Lower leg skin (tissue), 4 donors: ENCODE results near the gene AMBRA1. TPM values are rescaled to one million over a fixed set of nuclear protein-coding genes. Genes with fewer than 3 reads are reported as not detected.

Source experiments
- DNase-seq, 2 donors: peaks; one replicate each; pipeline ENCODE4 v3.0.0-alpha.2; 2019; ENCODE audit warnings: low spot score in 2 of 2
- H3K4me3 ChIP-seq: fragments of 200-600 bp; sonication (generic); 2 replicates; pipeline ENCODE4 v1.5.1; 2017; ENCODE audit warnings: mild to moderate bottlenecking, low read depth; ENCODE audit not compliant: poor library complexity, severe bottlenecking
- CTCF ChIP-seq, 3 donors: fragments of 450-650 bp; IDR thresholded peaks; one replicate each; pipeline ENCODE4 v1.5.1; 2016; ENCODE audit warnings: antibody characterized with exemption in 3 of 3, mild to moderate bottlenecking in 3 of 3, moderate library complexity in 2 of 3
- POLR2A ChIP-seq, 2 donors: fragments of 450-650 bp; IDR thresholded peaks; one replicate each; pipeline ENCODE4 v1.6.1; 2016 to 2017; ENCODE audit warnings: antibody characterized with exemption in 2 of 2, mild to moderate bottlenecking in 1 of 2, moderate library complexity in 1 of 2
- WGBS, 2 donors: methylation state at CpG; one replicate each; pipeline ENCODE4 v1.1.5; 2018; 5-methylcytosine and 5-hydroxymethylcytosine counted together
- intact Hi-C: fragments of 100-400 bp; cut with DNase I; formaldehyde crosslinking; loops from one replicate; pipeline ENCODE4 v1.15.0; 2023; ENCODE audit warnings: low total_unique reads
- total RNA-seq, 4 donors: library from RNA; depleted of rRNA; stranded (reverse); fragments of >200 nt; gene quantifications; one replicate each; pipeline ENCODE4 v1.1.0, GENCODE V29; 2016

The AMBRA1 gene
- total RNA-seq, 4 donors from 2014 or later = 31.5 to 67.5 (median 36.2) TPM

- intact Hi-C loops = no loop called here
- WGBS, 2 donors = 82 to 90% methylated on average over 6 of the region's 6 CpGs
- H3K4me3 ChIP-seq = no peak overlapping the region
- no peak for DNase-seq
- TF ChIP-seq CTCF (IDR thresholded peaks at IDR 0.05) (no peak), POLR2A (IDR thresholded peaks at IDR 0.05) (no peak)
Measured at GRCh38 chr11:46529928-46530574, 63.8 kb downstream of the AMBRA1 start.

- 53 to 56% methylated on average over 4 of the region's 4 CpGs for WGBS, 2 donors
- TF ChIP-seq POLR2A (IDR thresholded peaks at IDR 0.05) (no peak), CTCF (IDR thresholded peaks at IDR 0.05) (peak in 1 of 3 donors; percentile 47)
- intact Hi-C loops = no loop called here
- no peak overlapping the region for H3K4me3 ChIP-seq
- DNase-seq = peak; percentile 60 to 90
Measured at GRCh38 chr11:46529095-46529905, 64.5 kb downstream of the AMBRA1 start.

- H3K4me3 ChIP-seq = no peak overlapping the region
- DNase-seq = no peak
- intact Hi-C loops = no loop called here
- TF ChIP-seq POLR2A (IDR thresholded peaks at IDR 0.05) = no peak
- TF ChIP-seq CTCF (IDR thresholded peaks at IDR 0.05) = no peak
- 81 to 88% methylated on average over 8 of the region's 8 CpGs for WGBS, 2 donors
Measured at GRCh38 chr11:46528445-46529094, 65.3 kb downstream of the AMBRA1 start.

- 84 to 91% methylated on average over 1 of the region's 1 CpG for WGBS, 2 donors
- no peak for DNase-seq
- intact Hi-C loops = no loop called here
- H3K4me3 ChIP-seq = no peak overlapping the region
- no peak for TF ChIP-seq POLR2A (IDR thresholded peaks at IDR 0.05)
- TF ChIP-seq CTCF (IDR thresholded peaks at IDR 0.05) = no peak
Measured at GRCh38 chr11:46527591-46528130, 66.2 kb downstream of the AMBRA1 start.

- H3K4me3 ChIP-seq = no peak overlapping the region
- intact Hi-C loops = no loop called here
- 73% methylated on average over 2 of the region's 2 CpGs for WGBS, 2 donors
- no peak for DNase-seq
- no peak for TF ChIP-seq CTCF (IDR thresholded peaks at IDR 0.05)
- TF ChIP-seq POLR2A (IDR thresholded peaks at IDR 0.05) = no peak
Measured at GRCh38 chr11:46526216-46527215, 67.3 kb downstream of the AMBRA1 start.
